GM18873 (cell line): ENCODE measurements around the gene LBHD1.
"Not testable (repeated sequence)": the region's sequence is repeated elsewhere in the genome, so short reads cannot be mapped to it uniquely, and the experiment has no call there.

Experiments
- ATAC-seq: cut with Tn5 transposase; IDR thresholded peaks from one replicate; pipeline ENCODE4 v1.9.1; 2021; ENCODE audit warnings: mild to moderate bottlenecking, moderate library complexity, moderate number of reproducible peaks; ENCODE audit not compliant: unreplicated experiment, low FRiP score

Gene LBHD1

GRCh38 chr11:62694455-62695167 lies 22.5 kb upstream of the LBHD1 start:
- no peak for ATAC-seq

GRCh38 chr11:62693624-62694023 lies 21.6 kb upstream of the LBHD1 start:
- not testable (repeated sequence) for ATAC-seq

GRCh38 chr11:62689421-62690183 lies 17.5 kb upstream of the LBHD1 start, which contains the start of gene LRRN4CL:
Gene LRRN4CL (minus strand): TSS chr11:62689530. CDS start chr11:62688508, 1,022 bp downstream.
- no peak for ATAC-seq

GRCh38 chr11:62688491-62688890 lies 16.4 kb upstream of the LBHD1 start:
- ATAC-seq = no peak

GRCh38 chr11:62687508-62688396 lies 15.7 kb upstream of the LBHD1 start:
- ATAC-seq = no peak

- no peak for ATAC-seq
These were observed 10.5 kb upstream of the LBHD1 start for GRCh38 chr11:62682518-62682917.

GRCh38 chr11:62680825-62681240 lies 8.8 kb upstream of the LBHD1 start:
- ATAC-seq = no peak

GRCh38 chr11:62678770-62679696 lies 7.0 kb upstream of the LBHD1 start, which contains the start of gene UBXN1:
Gene UBXN1 (minus strand): TSS chr11:62679073. CDS start chr11:62678923, 150 bp downstream.
- peak; percentile 45 for ATAC-seq

- no peak for ATAC-seq
These were observed 6.3 kb upstream of the LBHD1 start for GRCh38 chr11:62678433-62678769.

GRCh38 chr11:62677714-62678113 lies 5.6 kb upstream of the LBHD1 start:
- ATAC-seq = no peak

- ATAC-seq = no peak
These were observed 5.1 kb upstream of the LBHD1 start for GRCh38 chr11:62677156-62677555.

- ATAC-seq = no peak
These were observed 4.6 kb upstream of the LBHD1 start for GRCh38 chr11:62676698-62677097.

GRCh38 chr11:62675415-62675814 lies 3.3 kb upstream of the LBHD1 start:
- not testable (repeated sequence) for ATAC-seq

GRCh38 chr11:62673196-62673525 lies 1.1 kb upstream of the LBHD1 start:
- ATAC-seq = no peak

- no peak for ATAC-seq
These were observed 845 bp downstream of the LBHD1 start for GRCh38 chr11:62671236-62671607.

- no peak for ATAC-seq
These were observed 2.5 kb downstream of the LBHD1 start for GRCh38 chr11:62669420-62670161.

GRCh38 chr11:62667460-62667859 lies 4.6 kb downstream of the LBHD1 start:
- ATAC-seq = no peak

GRCh38 chr11:62666259-62666926 lies 5.7 kb downstream of the LBHD1 start:
- no peak for ATAC-seq
